Astrocyte of the cerebellum (primary cell): Measurements from ENCODE around the gene NCBP2.

Experiments used
- DNase-seq: peaks from one replicate; pipeline ENCODE4 v3.0.0-alpha.2; 2011; ENCODE audit warnings: low read depth
- H3K4me3 ChIP-seq: 2 replicates; pipeline ENCODE4 v1.5.1; 2011; ENCODE audit warnings: mild to moderate bottlenecking, low read depth, low read length, moderate library complexity
- CTCF ChIP-seq: IDR thresholded peaks from 2 replicates; pipeline ENCODE4 v1.5.1; 2012; ENCODE audit warnings: low read length, low read depth, moderate library complexity, mild to moderate bottlenecking; ENCODE audit errors: missing control alignments
- in situ Hi-C: cut with HindIII; loops from 2 replicates; pipeline ENCODE4 v1.10.0; 2017; ENCODE audit warnings: low sequenced_read_pairs

Gene NCBP2

GRCh38 chr3:196963631-196963953 lies 21.3 kb upstream of the NCBP2 start:
- no peak for DNase-seq
- no peak overlapping the region for H3K4me3 ChIP-seq
- no peak for TF ChIP-seq CTCF
- in situ Hi-C loops: no loop called here

GRCh38 chr3:196962930-196963630 lies 20.8 kb upstream of the NCBP2 start:
- H3K4me3 ChIP-seq: no peak overlapping the region
- in situ Hi-C loops: no loop called here
- TF ChIP-seq CTCF: no peak
- no peak for DNase-seq

- no peak for DNase-seq
- TF ChIP-seq CTCF: no peak
- H3K4me3 ChIP-seq: no peak overlapping the region
- in situ Hi-C loops: no loop called here
These were observed 20.0 kb upstream of the NCBP2 start for GRCh38 chr3:196962108-196962929.

- TF ChIP-seq CTCF: no peak
These were observed 12.5 kb upstream of the NCBP2 start for GRCh38 chr3:196954832-196955231.

GRCh38 chr3:196951371-196951770 lies 9.0 kb upstream of the NCBP2 start:
- in situ Hi-C loops: no loop called here
- DNase-seq: no peak
- no peak overlapping the region for H3K4me3 ChIP-seq
- no peak for TF ChIP-seq CTCF

More at GRCh38 chr3:196954832-196955231, 12.5 kb upstream of the NCBP2 start:
- no peak for DNase-seq
- in situ Hi-C loops: no loop called here
- H3K4me3 ChIP-seq: no peak overlapping the region

- no peak for DNase-seq
- no peak for TF ChIP-seq CTCF
- in situ Hi-C loops: loop anchor here (5.0 kb wide), 1 partner anchor 48 kb away; no protein-coding TSS in a partner anchor
- H3K4me3 ChIP-seq: no peak overlapping the region
These were observed 7.4 kb upstream of the NCBP2 start for GRCh38 chr3:196949750-196950149.
